DOHH2 (cell line): Measurements from ENCODE around the gene PREX1.

ENCODE experiments used
- H3F3A ChIP-seq: fragments of 200-600 bp; sonication (generic), shearing (Covaris generic); 2 replicates; pipeline ENCODE4 v1.6.0; 2016; ENCODE audit warnings: antibody characterized with exemption, mild to moderate bottlenecking; ENCODE audit not compliant: control insufficient read depth, insufficient read depth
- H3K27ac ChIP-seq: fragments of 200-600 bp; sonication (generic); 2 replicates; pipeline ENCODE4 v1.5.1; 2014; ENCODE audit warnings: low read depth, mild to moderate bottlenecking, low read length, moderate library complexity
- H3K27me3 ChIP-seq: fragments of 200-600 bp; sonication (generic); 2 replicates; pipeline ENCODE4 v1.6.1; 2014; ENCODE audit warnings: mild to moderate bottlenecking, low read length, mixed read lengths; ENCODE audit not compliant: control insufficient read depth
- H3K36me3 ChIP-seq: fragments of 200-600 bp; sonication (generic); 2 replicates; pipeline ENCODE4 v1.6.1; 2014; ENCODE audit warnings: mild to moderate bottlenecking, low read length, moderate library complexity, mixed read lengths; ENCODE audit not compliant: control insufficient read depth
- H3K4me1 ChIP-seq: fragments of 200-600 bp; sonication (generic); 2 replicates; pipeline ENCODE4 v1.6.1; 2014; ENCODE audit warnings: mild to moderate bottlenecking, low read length, mixed read lengths; ENCODE audit not compliant: control insufficient read depth
- H3K4me2 ChIP-seq: fragments of 200-600 bp; sonication (generic); 2 replicates; pipeline ENCODE4 v1.6.0; 2014; ENCODE audit warnings: mild to moderate bottlenecking, low read length, moderate library complexity
- H3K4me3 ChIP-seq: fragments of 200-600 bp; sonication (generic); 2 replicates; pipeline ENCODE4 v1.5.1; 2014; ENCODE audit warnings: mild to moderate bottlenecking, low read length, mixed read lengths
- H3K79me2 ChIP-seq: fragments of 200-600 bp; sonication (generic); 2 replicates; pipeline ENCODE4 v1.6.1; 2014; ENCODE audit warnings: mild to moderate bottlenecking, low read length, mixed read lengths; ENCODE audit not compliant: control insufficient read depth
- H3K9me2 ChIP-seq: fragments of 200-600 bp; sonication (generic); replicated peaks from 2 replicates; pipeline ENCODE4 v1.6.1; 2014; ENCODE audit warnings: mild to moderate bottlenecking, low read length, mixed read lengths; ENCODE audit not compliant: control insufficient read depth
- H3K9me3 ChIP-seq: fragments of 200-600 bp; sonication (generic); 2 replicates; pipeline ENCODE4 v1.6.1; 2014; ENCODE audit warnings: antibody characterized with exemption, low read length, mixed read lengths; ENCODE audit not compliant: control insufficient read depth, insufficient read depth
- H4K20me1 ChIP-seq: fragments of 200-600 bp; sonication (generic); 2 replicates; pipeline ENCODE4 v1.6.0; 2014; ENCODE audit warnings: low read depth, mild to moderate bottlenecking, antibody characterized with exemption, low read length, moderate library complexity; ENCODE audit not compliant: control insufficient read depth, insufficient read depth
- EZH2phosphoT487 ChIP-seq: fragments of 200-600 bp; sonication (generic); IDR thresholded peaks from 2 replicates; pipeline ENCODE4 v1.6.1; 2017; ENCODE audit warnings: borderline replicate concordance, mild to moderate bottlenecking, antibody characterized with exemption, low read length, moderate library complexity, mixed read lengths
- TF ChIP-seq, protein P1 (sequence below): fragments of 200-600 bp; sonication (generic); IDR thresholded peaks from one replicate; pipeline ENCODE4 v1.5.1; 2014; ENCODE audit warnings: antibody characterized with exemption, mild to moderate bottlenecking, low read depth, low read length; ENCODE audit not compliant: poor library complexity, severe bottlenecking

The PREX1 gene

GRCh38 chr20:48751871-48752270, 75.9 kb downstream of the PREX1 start:
- Histone ChIP-seq H3K4me2 (peak overlapping the region; percentile 72), H3K9me2 (no peaks in the 10 kb centered on the region), H3K9me3 (no peaks in the 10 kb centered on the region), H3K27ac (peak overlapping the region; percentile 49), H3K79me2 (no peaks in the 10 kb centered on the region), H3K4me3 (peak overlapping the region; percentile 55), H3K27me3 (0 out of 2 replicates have a peak, but pooled peaks cover 5% of the 10 kb centered on the region), H3K4me1 (peaks cover 60% of the 10 kb centered on the region), H3F3A (peaks cover 3% of the 10 kb centered on the region; the same call in 1 of the 2 replicates), H3K36me3 (no peaks in the 10 kb centered on the region), H4K20me1 (no peaks in the 10 kb centered on the region)
- TF ChIP-seq, protein P1, sequence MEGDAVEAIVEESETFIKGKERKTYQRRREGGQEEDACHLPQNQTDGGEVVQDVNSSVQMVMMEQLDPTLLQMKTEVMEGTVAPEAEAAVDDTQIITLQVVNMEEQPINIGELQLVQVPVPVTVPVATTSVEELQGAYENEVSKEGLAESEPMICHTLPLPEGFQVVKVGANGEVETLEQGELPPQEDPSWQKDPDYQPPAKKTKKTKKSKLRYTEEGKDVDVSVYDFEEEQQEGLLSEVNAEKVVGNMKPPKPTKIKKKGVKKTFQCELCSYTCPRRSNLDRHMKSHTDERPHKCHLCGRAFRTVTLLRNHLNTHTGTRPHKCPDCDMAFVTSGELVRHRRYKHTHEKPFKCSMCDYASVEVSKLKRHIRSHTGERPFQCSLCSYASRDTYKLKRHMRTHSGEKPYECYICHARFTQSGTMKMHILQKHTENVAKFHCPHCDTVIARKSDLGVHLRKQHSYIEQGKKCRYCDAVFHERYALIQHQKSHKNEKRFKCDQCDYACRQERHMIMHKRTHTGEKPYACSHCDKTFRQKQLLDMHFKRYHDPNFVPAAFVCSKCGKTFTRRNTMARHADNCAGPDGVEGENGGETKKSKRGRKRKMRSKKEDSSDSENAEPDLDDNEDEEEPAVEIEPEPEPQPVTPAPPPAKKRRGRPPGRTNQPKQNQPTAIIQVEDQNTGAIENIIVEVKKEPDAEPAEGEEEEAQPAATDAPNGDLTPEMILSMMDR: no peak
- no peak for TF ChIP-seq EZH2phosphoT487

- Histone ChIP-seq H3K79me2 (no peaks in the 10 kb centered on the region), H3K4me1 (peaks cover 65% of the 10 kb centered on the region), H3K27ac (peak overlapping the region; percentile 49), H3K9me3 (no peaks in the 10 kb centered on the region), H3F3A (peaks cover 3% of the 10 kb centered on the region; the same call in 1 of the 2 replicates), H4K20me1 (no peaks in the 10 kb centered on the region), H3K4me3 (peak overlapping the region; percentile 55), H3K27me3 (0 out of 2 replicates have a peak, but pooled peaks cover 5% of the 10 kb centered on the region), H3K9me2 (no peaks in the 10 kb centered on the region), H3K4me2 (peak overlapping the region; percentile 72), H3K36me3 (no peaks in the 10 kb centered on the region)
- TF ChIP-seq, protein P1: no peak
- TF ChIP-seq EZH2phosphoT487: no peak
These were observed 76.7 kb downstream of the PREX1 start for GRCh38 chr20:48750941-48751635.

GRCh38 chr20:48750376-48750775, 77.4 kb downstream of the PREX1 start:
- peaks cover 6% of the 10 kb centered on the region; the same call in 1 of the 2 replicates for H3F3A ChIP-seq
- H4K20me1 ChIP-seq: no peaks in the 10 kb centered on the region
- H3K4me1 ChIP-seq: peaks cover 65% of the 10 kb centered on the region
- H3K4me3 ChIP-seq: no peak overlapping the region
- no peaks in the 10 kb centered on the region for H3K9me2 ChIP-seq
- H3K4me2 ChIP-seq: no peak overlapping the region
- 0 out of 2 replicates have a peak, but pooled peaks cover 5% of the 10 kb centered on the region for H3K27me3 ChIP-seq
- H3K36me3 ChIP-seq: no peaks in the 10 kb centered on the region
- no peak overlapping the region for H3K27ac ChIP-seq
- no peak for TF ChIP-seq EZH2phosphoT487
- TF ChIP-seq, protein P1: no peak
- H3K9me3 ChIP-seq: no peaks in the 10 kb centered on the region
- no peaks in the 10 kb centered on the region for H3K79me2 ChIP-seq
